HG02870 (cell line): Measurements from ENCODE around the gene SAMD10.
"Not testable (repeated sequence)": the region's sequence is repeated elsewhere in the genome, so short reads cannot be mapped to it uniquely, and the experiment has no call there.

Experiments used
- ATAC-seq: cut with Tn5 transposase; IDR thresholded peaks from one replicate; pipeline ENCODE4 v1.9.1; 2021; ENCODE audit warnings: mild to moderate bottlenecking, moderate library complexity; ENCODE audit not compliant: unreplicated experiment

SAMD10 gene

GRCh38 chr20:63969838-63970713, 9.4 kb downstream of the SAMD10 start, which contains the start of gene ZNF512B:
Gene ZNF512B (minus strand): TSS chr20:63969930. CDS start chr20:63967950, 1,980 bp downstream.
- no peak for ATAC-seq

GRCh38 chr20:63968928-63969760, 10.3 kb downstream of the SAMD10 start:
- no peak for ATAC-seq

GRCh38 chr20:63968136-63968927, 11.1 kb downstream of the SAMD10 start:
- no peak for ATAC-seq

- no peak for ATAC-seq
These were observed 11.9 kb downstream of the SAMD10 start for GRCh38 chr20:63967330-63968135.

GRCh38 chr20:63966944-63967322, 12.5 kb downstream of the SAMD10 start:
- ATAC-seq: no peak

GRCh38 chr20:63966172-63966943, 13.1 kb downstream of the SAMD10 start:
- no peak for ATAC-seq

GRCh38 chr20:63964412-63964811, 15.0 kb downstream of the SAMD10 start:
- ATAC-seq: no peak

GRCh38 chr20:63963784-63964301, 15.6 kb downstream of the SAMD10 start:
- ATAC-seq: no peak

- ATAC-seq: no peak
These were observed 16.1 kb downstream of the SAMD10 start for GRCh38 chr20:63963348-63963741.

- no peak for ATAC-seq
These were observed 16.8 kb downstream of the SAMD10 start for GRCh38 chr20:63962426-63963347.

- ATAC-seq: no peak
These were observed 17.6 kb downstream of the SAMD10 start for GRCh38 chr20:63961664-63962425.

GRCh38 chr20:63960654-63961621, 18.5 kb downstream of the SAMD10 start:
- not testable (repeated sequence) for ATAC-seq

- no peak for ATAC-seq
These were observed 19.8 kb downstream of the SAMD10 start for GRCh38 chr20:63959699-63960075.

- no peak for ATAC-seq
These were observed 20.3 kb downstream of the SAMD10 start for GRCh38 chr20:63958964-63959698.

- ATAC-seq: no peak
These were observed 21.0 kb downstream of the SAMD10 start for GRCh38 chr20:63958471-63958870.
